HL-60 (cell line): ENCODE results near the gene PSMC3IP.

Experiments
- CTCF ChIP-seq: IDR thresholded peaks from one replicate; pipeline ENCODE4 v1.5.1; 2011; ENCODE audit warnings: low read length, control low read depth, inconsistent platforms; ENCODE audit not compliant: insufficient read depth
- GABPA ChIP-seq: IDR thresholded peaks from 2 replicates; pipeline ENCODE4 v1.6.1; 2012; ENCODE audit warnings: low read depth
- POLR2AphosphoS5 ChIP-seq: IDR thresholded peaks from 2 replicates; pipeline ENCODE4 v1.6.1; 2012; ENCODE audit warnings: low read depth
- REST ChIP-seq: IDR thresholded peaks from 2 replicates; pipeline ENCODE4 v1.6.1; 2012; ENCODE audit warnings: low read depth; ENCODE audit not compliant: insufficient replicate concordance

- TF ChIP-seq POLR2AphosphoS5 (no peak), CTCF (no peak), GABPA (no peak), REST (no peak)
Measured at GRCh38 chr17:42559075-42559474, 18.5 kb downstream of the PSMC3IP start.
